GM19328 (cell line): ENCODE measurements around the gene GHDC.
"Not testable (repeated sequence)": the region's sequence is repeated elsewhere in the genome, so short reads cannot be mapped to it uniquely, and the experiment has no call there.

ENCODE experiments used
- ATAC-seq: cut with Tn5 transposase; IDR thresholded peaks from one replicate; pipeline ENCODE4 v1.9.1; 2021; ENCODE audit warnings: mild to moderate bottlenecking, moderate library complexity; ENCODE audit not compliant: unreplicated experiment

GHDC gene

GRCh38 chr17:42159796-42160530 is 34.3 kb downstream of the GHDC start:
- no peak for ATAC-seq

- no peak for ATAC-seq
These were observed 38.7 kb downstream of the GHDC start for GRCh38 chr17:42155614-42156045.

GRCh38 chr17:42153919-42154742 is 40.2 kb downstream of the GHDC start:
- ATAC-seq = no peak

- no peak for ATAC-seq
These were observed 47.2 kb downstream of the GHDC start for GRCh38 chr17:42146911-42147607.

GRCh38 chr17:42143138-42143537 is 51.2 kb downstream of the GHDC start:
- ATAC-seq = not testable (repeated sequence)

- ATAC-seq = no peak
These were observed 51.9 kb downstream of the GHDC start for GRCh38 chr17:42142371-42142896.

- ATAC-seq = no peak
These were observed 52.9 kb downstream of the GHDC start for GRCh38 chr17:42141382-42141781.

- ATAC-seq = not testable (repeated sequence)
These were observed 53.6 kb downstream of the GHDC start for GRCh38 chr17:42140690-42141089.
